ENCODE data around the gene ARHGEF25.
"Not testable (repeated sequence)": the region's sequence is repeated elsewhere in the genome, so short reads cannot be mapped to it uniquely, and the experiment has no call there.

The ARHGEF25 gene

DNA sequence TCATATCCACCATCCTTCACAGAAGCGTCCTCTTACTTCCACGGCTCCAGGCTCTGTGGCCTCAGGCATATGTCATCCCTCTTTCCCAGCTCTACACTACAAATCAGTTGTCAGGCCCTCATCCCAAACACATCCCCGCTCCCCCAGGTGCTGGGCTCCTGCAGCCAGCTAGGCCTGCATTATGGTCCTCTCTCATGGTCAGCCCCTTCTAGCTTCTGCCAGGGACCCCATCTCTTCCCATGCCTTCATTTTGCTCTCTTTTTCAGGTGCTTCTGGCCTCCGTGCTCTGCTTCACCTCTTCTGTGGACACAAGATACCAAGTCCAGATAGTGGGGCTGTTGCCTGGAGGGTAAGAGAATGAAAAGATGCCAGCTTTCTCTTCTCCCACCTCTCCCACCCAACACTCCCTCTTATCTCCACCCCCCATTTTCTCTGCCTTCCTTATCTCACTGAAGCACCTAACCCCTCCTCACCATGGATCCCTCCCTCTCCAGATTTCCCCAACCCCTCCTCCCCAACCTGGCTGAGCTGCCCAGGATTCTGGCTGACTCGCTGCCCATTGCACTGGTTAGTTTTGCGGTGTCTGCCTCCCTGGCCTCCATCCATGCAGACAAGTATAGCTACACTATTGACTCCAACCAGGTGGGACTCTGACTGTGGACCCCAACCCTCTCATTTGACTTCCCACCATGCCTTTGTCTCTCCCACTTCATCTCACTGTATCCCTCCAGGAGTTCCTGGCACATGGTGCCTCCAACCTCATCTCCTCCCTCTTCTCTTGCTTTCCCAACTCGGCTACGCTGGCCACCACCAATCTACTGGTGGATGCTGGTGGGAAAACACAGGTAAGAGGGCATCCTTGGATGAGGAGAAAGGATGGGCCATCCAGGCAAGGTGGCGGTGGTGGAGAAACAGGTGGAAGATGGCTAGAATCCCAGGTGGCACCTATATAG is 11.3 kb downstream of the ARHGEF25 start:
- DNase-seq: no peak

DNA sequence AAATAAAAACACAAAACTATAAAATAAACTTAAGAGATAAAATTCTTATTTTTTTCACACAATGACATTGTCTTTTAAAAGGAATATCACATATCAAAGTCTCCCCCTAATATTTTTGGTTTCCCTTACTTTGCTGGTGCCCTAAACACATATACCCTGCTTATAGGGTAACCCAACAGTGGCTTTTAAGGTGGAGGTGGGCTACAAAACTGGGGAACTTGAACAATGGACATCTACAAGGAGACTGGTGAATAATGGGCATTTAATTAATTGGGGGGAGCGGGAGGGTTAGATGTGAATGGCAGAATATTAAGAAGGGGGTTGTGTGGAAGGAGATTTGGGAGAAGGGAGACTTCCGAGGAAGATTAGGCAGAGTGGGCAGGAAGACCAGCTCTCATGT is 12.2 kb downstream of the ARHGEF25 start:
- no peak for DNase-seq

DNA sequence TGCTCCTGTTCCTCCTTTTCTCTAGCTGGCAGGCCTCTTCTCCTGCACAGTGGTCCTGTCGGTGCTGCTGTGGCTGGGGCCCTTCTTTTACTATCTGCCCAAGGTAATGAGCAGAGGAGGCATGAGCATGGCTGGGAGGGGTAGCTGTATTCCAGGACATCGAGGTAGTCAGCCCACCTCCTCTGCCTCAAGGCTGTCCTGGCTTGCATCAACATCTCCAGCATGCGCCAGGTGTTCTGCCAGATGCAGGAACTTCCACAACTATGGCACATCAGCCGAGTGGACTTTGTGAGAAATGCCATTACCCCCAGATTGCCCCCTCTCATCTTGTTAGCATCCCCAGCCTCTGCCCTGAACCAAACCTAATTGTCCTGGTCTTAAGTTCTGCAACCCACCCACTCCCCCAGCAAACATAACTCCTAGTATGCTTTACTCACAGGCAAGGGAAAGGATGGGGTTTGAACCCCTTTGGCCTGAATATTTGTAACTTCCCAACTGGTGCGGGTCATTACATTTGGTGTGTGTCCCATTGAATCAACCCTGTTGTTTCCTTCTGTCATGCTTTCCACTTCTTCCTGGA is 12.7 kb downstream of the ARHGEF25 start:
- no peak for DNase-seq

DNA sequence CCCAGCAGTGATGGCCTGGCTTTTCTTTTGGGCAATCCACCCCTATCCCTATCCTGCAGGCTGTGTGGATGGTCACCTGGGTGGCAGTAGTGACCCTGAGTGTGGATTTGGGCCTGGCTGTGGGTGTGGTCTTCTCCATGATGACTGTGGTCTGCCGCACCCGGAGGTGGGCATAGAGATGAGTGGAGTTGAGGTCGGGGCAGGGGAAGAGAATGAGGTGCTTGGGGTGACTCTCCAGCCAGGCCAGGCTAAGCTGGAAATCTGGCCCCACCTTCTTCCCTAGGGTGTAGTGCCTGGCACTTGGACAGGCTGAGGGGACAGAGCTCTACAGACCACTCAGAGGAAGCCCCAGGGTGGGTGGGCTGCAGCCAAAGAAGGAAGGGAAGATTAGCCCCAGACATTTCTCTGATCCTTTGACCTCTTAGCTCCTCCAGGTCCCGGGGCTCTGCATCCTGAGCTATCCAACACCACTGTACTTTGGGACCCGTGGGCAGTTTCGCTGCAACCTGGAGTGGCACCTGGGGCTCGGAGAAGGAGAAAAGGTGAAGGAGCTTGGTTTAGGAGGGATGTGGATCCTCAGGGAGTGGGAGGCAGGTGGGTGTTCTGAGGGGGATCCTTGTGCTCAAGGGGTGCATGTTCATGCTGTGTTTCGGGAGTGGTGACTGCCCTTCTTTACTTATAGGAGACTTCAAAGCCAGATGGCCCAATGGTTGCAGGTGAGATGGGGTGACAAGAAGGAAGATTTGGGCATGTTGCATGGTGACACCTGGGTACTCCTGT is 13.4 kb downstream of the ARHGEF25 start:
- no peak for DNase-seq

DNA sequence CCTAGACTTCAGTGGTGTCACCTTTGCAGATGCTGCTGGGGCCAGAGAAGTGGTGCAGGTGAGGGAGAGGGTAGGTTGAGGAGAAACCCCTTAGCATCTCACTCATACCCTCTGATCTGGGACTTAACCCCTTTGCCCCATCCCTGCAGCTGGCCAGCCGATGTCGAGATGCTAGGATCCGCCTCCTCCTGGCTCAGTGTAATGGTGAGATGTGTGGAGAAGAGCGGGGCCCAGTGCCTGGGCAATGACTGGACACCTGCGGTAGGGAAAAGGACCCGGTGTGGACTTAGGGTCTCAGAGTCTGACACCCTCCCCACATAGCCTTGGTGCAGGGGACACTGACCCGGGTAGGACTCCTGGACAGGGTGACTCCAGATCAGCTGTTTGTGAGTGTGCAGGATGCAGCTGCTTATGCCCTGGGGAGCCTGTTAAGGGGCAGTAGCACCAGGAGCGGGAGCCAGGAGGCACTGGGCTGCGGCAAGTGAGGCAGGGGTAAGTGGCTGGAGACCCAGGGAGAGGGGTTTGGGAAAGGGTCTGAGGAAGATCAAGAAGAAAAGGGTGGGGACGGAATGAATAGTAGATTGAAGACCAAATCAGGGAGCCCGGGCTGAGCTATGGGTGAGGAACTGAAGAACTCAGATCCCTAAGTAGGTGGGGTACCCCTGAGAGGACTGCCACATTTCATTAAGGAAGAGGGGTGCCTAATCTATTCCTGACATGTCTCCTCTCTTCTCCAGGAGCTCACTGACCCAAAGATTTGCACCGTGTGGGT is 14.2 kb downstream of the ARHGEF25 start:
- no peak for DNase-seq

DNA sequence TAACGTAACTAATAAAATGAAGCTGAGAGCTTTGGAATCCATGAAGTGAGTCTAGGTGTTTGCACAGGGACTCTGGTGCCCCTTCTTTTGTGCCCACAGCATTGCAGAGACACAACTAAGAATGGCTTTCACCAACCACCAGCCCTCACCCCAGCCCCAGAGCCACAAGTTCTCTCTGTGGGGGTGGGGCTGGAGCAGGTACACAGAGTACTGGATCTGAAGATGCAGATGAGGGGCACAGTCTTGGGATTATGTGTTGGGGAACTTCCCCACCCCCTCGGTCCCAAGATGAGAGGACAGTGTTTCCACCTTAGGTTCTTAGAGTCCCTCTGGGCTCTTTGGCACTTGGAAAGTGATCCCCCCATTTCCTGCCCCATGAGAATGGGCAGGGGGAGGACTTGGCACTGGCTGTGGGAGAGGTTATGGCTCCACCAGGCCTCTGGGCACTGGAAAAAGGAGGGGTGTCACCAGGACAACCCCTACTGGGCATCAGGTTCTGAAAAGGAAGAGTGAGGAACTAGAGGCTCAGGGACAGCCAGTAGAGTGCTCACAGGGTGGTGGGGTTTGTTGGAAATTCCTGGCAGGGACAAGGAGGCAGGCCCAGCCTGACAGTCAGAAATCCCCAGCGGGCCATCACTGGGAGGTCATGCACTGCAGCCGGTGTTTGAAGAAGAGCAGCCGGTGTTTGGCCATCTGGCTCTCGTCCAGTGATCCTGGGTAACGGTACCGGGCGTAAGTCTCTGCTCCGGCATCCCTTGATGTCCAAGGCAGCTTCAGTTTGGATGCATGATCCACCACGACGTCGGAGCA is 15.1 kb downstream of the ARHGEF25 start:
- DNase-seq: no peak

DNA sequence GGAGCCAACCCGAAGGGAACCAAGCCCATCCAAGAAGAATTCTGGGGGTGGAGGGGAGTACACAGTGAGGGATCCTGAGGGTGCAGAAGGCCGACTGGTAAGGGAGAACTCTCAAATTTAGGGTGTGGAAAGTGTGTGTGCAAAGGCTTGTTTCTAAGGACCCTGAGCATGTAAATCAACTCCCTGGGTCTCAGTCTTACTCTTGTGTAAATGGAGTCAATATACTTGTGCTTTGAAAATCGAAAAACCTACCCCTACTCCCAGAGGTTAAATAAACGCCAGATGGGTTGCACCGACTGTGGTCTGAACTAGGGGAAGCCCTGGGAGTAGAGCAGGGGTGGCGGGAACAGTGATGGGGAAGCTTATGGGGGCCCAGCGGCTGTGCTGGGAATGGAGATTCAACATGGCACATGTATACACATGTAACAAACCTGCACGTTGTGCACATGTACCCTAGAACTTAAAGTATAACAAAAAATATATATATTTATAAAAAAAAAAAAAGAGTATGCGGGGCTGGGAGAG is 15.7 kb downstream of the ARHGEF25 start:
- no peak for DNase-seq

DNA sequence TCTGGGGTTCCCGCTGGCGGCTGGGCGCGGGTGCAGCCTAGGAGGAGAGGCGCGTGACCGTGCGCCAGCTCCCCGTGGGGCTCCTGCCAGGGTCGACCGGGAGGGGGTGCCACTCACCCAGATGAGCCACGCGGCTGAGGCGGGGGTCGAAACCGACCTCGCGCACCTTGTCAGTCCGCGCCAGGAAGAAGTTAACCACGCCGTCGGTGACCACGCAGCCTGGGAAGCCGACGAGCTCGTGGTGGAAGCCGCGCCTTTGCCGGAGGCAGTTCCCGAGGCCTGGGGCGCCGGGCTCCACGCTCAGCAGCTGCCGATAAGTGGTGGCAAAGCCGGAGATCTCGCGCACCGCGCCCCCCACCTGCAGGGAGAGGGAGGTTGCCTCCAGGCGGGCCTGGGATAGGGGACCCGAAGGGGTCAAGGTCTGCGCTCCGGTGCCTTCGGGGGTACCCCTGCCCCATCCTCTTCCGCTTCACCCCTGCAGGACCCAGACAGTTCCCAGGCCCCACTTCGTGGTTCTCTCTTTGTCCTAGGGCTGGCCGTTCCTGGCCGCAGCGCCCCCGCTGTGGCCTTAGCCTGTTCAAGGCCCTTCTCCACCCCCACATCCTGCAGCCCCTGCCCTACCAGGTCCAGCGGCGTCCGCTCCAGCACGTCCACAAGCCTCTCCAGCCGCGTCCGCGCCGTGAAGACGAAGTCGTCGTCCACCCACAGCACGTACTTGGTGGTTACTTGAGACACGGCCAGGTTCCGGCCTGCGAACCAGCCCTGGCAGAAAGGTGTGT is 16.5 kb downstream of the ARHGEF25 start:
- DNase-seq: no peak

DNA sequence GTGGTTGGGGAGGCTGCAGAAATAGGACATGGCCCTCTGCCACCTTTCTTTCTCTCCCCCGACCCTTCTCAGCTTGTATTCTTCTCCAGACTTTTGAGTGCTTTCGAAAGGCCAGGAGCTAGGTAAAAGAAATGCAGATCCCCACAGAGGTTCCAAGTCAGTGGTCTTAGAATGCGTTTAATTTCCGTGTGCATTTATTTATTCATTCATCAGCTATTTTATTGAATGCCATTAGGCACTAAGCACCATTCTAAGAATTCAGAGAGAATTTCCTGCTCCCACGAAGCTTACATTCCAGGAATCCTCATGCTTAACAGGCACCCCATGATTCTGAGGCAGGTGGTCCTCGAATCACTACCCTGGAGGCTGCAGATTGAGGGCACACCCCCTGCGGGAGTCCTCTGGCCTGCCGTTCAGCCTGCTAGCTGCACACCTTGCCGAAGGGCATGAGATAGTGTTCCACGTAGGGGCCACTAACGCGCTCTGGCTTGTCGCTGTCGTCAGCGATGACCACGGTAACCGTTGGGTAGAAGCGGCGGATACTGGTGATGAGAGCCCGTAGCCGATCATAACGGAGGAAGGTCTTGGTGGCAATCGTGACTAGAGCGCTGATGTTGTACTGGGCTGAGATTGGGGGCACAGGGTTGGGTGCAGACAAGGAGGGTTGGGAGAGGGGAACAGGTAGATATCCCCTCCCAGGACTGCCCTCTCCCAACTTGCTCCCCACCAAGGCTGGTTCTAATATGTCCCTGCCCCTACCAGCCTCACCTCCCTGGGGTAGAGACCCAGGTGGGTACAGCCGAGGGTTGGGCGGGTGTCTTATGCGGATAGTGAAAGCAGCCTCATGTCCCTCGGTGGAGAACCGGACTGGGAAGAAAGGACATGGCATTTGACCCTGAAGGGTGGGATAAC is 17.3 kb downstream of the ARHGEF25 start:
- no peak for DNase-seq

DNA sequence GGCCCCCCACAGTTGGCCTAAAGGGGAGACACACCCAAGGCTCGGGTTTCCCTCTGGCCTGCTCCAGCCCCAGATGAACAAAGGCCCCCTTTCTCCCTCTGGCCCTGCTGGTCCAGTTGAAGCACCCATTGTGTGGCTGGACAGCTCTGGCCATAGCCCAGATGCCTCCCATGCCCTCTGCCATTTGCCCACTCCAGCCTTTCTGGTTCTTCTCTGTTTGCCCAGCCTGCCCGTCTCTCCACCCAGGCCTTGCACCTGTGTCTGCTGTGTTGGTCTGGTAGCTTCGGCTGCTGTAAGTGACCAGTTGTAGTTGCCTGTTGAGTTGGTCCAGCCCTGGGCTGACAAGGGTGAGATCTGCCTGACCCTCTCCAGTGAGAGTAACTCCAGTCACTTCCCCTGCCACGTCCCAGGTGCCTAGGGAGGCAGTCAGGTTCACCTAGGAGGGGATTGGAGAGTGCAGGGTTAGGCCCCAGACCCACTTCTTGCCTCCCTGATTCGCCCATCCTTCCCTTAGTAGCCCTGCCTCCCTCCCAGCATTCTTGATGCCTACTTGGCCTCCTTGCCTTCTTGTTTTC is 18.7 kb downstream of the ARHGEF25 start:
- DNase-seq: no peak

DNA sequence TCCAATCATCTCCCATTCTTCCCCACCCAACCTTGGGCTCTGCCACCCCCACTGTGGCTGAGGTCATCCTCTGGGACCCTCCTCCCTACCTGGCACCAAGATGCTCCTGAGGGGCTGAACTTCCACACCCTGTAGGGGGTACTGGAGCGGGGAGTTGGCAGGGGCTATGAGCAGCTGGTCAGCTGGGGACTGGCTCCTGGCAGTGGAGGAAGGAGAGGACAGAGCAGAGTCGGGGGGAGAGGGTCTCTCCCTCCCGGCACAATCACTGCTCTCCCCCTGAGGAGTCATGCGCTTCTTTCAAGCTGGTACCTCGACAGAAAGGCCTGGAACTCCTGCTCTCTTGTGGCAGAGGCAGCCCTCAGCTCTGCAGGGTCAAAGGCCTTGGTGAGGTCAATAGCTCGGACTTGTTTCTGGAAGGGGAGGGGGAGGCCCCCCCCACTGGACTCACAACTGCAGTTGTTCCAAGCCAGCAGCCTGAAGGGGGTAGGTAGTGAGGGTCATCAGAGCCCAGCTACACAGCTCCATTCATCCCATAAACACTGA is 19.7 kb downstream of the ARHGEF25 start:
- no peak for DNase-seq

DNA sequence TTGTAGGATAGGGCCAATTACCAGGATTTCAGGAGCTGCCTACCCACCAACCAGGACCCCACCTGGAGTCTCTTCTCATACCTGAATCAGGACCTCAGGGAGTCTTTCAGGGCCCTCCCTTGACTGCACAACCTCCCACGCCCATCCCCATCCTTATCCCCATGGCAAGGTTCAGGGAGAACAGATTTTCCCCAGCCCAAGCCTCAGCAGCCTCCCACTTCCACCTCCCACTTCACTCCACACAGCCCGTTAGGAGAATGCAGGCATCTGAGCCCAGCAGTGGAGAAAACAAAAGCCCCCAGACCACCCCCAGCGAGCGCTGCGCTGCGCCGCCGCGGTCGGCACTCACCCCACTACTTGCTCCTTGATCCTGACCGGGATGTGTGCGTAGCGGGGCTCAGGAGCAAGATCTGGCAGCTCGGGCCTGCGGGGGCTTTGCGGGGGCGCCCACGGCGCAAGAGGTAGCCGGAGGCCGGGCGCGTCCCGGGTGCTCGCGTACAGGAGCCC is 20.4 kb downstream of the ARHGEF25 start:
- DNase-seq: no peak

DNA sequence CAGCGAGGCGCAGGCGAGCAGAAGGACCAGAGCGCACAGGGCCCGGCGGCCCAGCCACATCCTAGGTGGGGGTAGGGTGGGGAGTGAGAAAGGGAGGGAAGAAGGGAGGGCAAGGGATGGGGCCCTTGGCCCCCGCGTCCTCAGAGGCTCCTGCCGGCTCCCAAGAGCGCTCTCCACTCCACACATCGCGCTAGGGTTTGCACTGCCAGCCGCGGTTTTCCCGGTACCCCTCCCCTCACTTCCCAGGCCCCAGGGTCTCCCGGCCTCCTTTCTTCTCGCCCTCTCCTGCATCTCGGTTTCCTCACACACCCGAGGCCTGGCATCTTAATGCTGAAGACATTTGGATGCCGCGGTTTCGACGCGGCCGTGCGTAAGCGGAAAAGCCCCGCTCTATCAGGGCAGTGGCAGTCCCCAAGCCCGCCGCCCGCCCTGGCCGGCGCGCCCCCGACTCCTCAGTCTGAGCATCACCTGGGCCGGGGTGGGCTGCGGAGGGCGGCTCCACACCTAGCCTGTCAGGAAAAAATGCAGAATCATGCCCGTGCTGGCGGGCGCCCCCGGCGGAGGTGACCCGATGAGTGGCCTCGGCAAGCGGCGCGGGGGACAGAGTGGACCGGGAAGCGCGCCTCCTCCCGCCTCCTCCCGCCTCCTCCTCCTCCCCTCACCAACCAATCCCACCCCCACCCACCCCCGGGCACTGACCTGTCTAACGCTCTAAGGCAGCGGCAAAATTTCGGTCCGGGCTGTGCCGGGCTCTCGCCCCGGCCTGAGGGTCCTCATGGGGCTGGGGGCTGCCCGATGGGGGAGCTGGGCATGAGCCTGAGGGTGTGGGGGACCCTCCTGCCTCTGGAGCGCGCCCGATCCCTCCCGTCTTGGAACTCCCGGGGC is 21.1 kb downstream of the ARHGEF25 start:
- no peak for DNase-seq

DNA sequence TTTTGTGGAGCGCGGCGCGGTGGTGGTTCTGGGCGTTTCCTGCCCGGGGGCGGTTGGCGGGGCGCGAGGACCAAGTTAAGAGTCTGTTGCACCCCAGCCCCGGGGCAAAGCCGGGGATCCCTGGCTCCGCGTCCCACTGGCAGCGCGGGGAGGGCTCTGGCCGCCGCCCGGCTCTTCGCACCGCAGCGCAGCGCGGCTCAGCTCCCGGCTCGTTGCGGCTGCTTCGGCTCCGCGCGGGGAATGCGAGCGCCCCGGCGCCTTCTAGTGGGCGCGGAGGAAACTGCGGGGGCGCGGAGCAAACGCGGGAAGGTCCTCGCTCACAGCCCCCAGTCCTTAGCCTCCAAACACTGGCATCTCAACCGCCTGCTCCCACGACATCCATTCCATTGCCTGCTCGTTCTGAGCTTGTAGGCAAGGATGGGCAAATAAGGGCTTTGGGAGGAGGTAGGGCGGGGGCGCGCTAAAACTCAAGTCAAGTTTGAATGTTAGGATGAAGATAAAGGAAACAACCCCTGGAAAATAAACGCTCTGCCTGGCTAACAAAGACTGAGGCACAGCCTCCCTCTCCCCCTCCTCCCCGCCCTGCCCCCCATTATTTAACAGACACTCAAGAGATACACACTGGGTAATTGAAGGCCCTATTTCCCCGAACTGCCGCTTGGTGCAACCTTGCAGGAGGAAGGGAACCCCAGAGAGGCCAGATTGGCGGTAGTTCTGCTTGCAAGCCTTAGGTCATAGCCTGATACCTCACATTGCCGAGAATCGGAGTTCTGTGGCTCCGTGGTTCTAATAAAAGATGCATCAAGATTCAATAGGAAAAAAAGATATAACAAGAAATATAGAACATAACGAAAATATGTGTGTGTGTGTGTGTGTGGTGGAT is 22.0 kb downstream of the ARHGEF25 start, which contains the start of gene B4GALNT1:
Gene B4GALNT1, minus strand, starts transcription at position 244 of the 883 bp plus-strand sequence. CDS start 1,069 bp downstream, outside the sequence.
- peak; percentile 64 for DNase-seq

DNA sequence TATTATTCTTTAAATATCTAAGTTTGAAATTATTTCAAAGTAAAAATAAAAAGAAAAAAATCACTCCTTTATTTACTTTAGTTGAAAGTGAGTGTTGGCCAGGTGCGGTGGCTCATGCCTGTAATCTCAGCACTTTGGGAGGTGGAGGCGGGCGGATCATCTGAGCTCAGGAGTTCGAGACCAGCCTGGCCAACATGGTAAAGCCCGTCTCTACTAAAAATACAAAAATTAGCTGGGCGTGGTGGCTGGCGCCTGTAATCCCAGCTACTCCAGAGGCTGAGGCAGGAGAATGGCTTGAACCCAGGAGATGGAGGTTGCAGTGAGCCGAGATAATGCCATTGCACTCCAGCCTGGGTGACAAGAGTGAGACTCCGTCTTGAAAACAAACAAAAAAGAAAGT is 25.5 kb downstream of the ARHGEF25 start:
- DNase-seq: not testable (repeated sequence)

DNA sequence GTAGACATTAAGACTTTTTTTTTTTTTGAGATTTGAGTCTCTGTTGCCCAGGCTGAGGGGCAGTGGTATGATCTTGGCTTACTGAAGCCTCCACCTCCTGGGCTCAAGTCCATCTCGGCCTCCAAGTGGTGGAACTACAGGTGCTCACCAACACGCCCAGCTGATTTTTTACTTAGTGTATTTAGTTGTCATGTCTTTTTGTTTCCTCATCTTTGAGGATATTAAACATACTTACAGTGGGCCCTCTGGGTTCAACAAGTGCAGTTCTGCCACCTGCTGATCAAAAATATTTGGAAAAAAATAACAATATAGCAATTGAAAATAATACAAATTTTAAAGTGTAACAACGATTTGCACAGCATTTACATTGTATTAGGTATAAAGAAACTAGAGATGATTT is 26.1 kb downstream of the ARHGEF25 start:
- no peak for DNase-seq

DNA sequence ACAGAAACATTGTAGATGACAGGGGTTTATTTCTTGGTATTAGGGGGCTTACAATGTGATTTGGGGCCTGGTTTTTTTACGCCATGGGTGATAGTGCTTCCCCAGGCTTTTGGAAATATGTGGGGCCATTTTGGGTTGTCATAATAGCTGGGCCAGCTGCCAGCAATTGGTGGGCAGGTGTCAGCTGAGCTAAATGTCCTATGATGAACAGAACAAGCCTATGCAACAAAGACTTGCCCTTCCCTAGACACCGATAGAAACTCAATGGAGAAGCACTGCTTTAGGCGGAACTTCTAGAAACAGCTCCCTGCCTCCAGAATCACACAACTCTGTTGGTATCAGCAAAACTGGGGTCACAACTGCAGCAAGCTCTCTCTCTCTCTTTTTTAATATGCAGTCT is 26.9 kb downstream of the ARHGEF25 start:
- no peak for DNase-seq

Data from NCI-H226 (cell line).